KG1 (cell line): ENCODE results near the gene POLD3.

ENCODE experiments used
- DNase-seq: peaks from one replicate; lab custom pipeline; 2025; lab: John Stamatoyannopoulos, UW

Gene POLD3

DNA sequence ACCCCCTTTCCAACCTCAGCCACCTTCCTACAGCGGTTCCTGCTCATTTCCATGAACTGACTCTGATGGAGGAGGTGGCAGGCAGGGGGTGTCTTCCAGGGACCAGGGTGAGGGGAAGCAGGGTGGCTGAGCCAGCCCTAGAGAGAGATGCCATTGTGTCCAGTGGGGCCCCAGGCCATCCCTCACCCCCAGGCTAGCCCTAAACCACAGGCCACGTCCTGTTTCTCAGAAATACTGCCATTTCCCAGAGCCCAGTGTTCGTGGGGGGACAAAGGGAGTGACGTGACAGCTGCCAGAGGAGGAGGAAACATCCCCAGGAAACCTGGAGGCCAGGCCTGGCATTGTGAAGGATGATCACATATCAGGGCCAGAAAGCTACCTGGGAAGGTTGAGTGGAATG lies 99.4 kb downstream of the POLD3 start:
- DNase-seq: no peak
